Measurements from ENCODE around the gene KIF22.

GRCh38 chr16:29842732-29843346 lies 52.3 kb downstream of the KIF22 start:
- TF ChIP-seq CTCF (IDR thresholded peaks at IDR 0.05; ENCODE audit: insufficient read depth, low read length, poor library complexity, severe bottlenecking) (no peak), EZH2phosphoT487 (conservative IDR thresholded peaks at IDR 0.05; ENCODE audit: low read length) (no peak)

Measured in SU-DHL-6 (cell line).